Vagina (tissue), 2 donors: ENCODE results near the gene HHLA2. TPM values are rescaled to one million over a fixed set of nuclear protein-coding genes. Genes with fewer than 3 reads are reported as not detected.

ENCODE experiments used
- DNase-seq, 2 donors: peaks; one replicate each; pipeline ENCODE4 v3.0.0-alpha.2; 2017; ENCODE audit errors: extremely low spot score in 2 of 2
- H3K27ac ChIP-seq: fragments of 200-600 bp; sonication (generic); one replicate; pipeline ENCODE4 v1.5.1; 2019
- H3K27me3 ChIP-seq: fragments of 200-600 bp; sonication (generic); one replicate; pipeline ENCODE4 v1.5.1; 2019
- H3K36me3 ChIP-seq, 2 donors: fragments of 200-600 bp; sonication (generic); one replicate each; pipeline ENCODE4 v1.5.1; 2017 to 2019
- H3K4me1 ChIP-seq: fragments of 200-600 bp; sonication (generic); one replicate; pipeline ENCODE4 v1.5.1; 2019
- H3K4me3 ChIP-seq, 2 donors: fragments of 200-600 bp; sonication (generic); 1 replicate in 1 of 2; 2 replicates in 1 of 2; pipeline ENCODE4 v1.5.1; 2016 to 2019
- H3K9me3 ChIP-seq: fragments of 200-600 bp; sonication (generic); one replicate; pipeline ENCODE4 v1.5.1; 2019
- POLR2A ChIP-seq, 2 donors: fragments of 450-650 bp; IDR thresholded peaks; one replicate each; pipeline ENCODE4 v1.6.1; 2017; ENCODE audit warnings: antibody characterized with exemption in 2 of 2, mild to moderate bottlenecking in 2 of 2, moderate library complexity in 2 of 2
- POLR2AphosphoS5 ChIP-seq, 2 donors: sonication (generic); formaldehyde crosslinking; IDR thresholded peaks; one replicate each; pipeline ENCODE4 v1.9.0; 2017; ENCODE audit warnings: antibody characterized with exemption in 2 of 2, mild to moderate bottlenecking in 2 of 2, low read depth in 1 of 2; ENCODE audit not compliant: insufficient read depth in 1 of 2
- intact Hi-C: fragments of 100-400 bp; cut with DNase I; formaldehyde crosslinking; loops from one replicate; pipeline ENCODE4 v1.15.1; 2023
- total RNA-seq: library from RNA; depleted of rRNA; stranded (reverse); fragments of >200 nt; gene quantifications from one replicate; pipeline ENCODE4 v1.2.3, GENCODE V29; 2016
- TF ChIP-seq, protein P1 (sequence below), 3 experiments: fragments of 450-650 bp in 2 of 3; fragments of 200-600 bp in 1 of 3; sonication (generic) in 1 of 3; IDR thresholded peaks; one replicate each; pipeline ENCODE4 v1.5.1; 2017 to 2019; ENCODE audit warnings: antibody characterized with exemption in 3 of 3, mild to moderate bottlenecking in 2 of 3, moderate library complexity in 2 of 3

HHLA2 gene
- total RNA-seq, 1 donor from 2014 or later, result not detected

GRCh38 chr3:108331792-108332191 lies 35.4 kb downstream of the HHLA2 start:
- Histone ChIP-seq H3K4me1 (no peaks in the 10 kb centered on the region), H3K27ac (no peak overlapping the region), H3K4me3 (no peak overlapping the region), H3K9me3 (no peaks in the 10 kb centered on the region), H3K27me3 (no peaks in the 10 kb centered on the region), H3K36me3 (no peaks in the 10 kb centered on the region)
- intact Hi-C loops, result no loop called here
- DNase-seq, result no peak
- TF ChIP-seq POLR2AphosphoS5 (IDR thresholded peaks at IDR 0.05; ENCODE audit: insufficient read depth in 1 of 2, low read depth in 1 of 2) (no peak), POLR2A (IDR thresholded peaks at IDR 0.05) (no peak)
- TF ChIP-seq, protein P1, sequence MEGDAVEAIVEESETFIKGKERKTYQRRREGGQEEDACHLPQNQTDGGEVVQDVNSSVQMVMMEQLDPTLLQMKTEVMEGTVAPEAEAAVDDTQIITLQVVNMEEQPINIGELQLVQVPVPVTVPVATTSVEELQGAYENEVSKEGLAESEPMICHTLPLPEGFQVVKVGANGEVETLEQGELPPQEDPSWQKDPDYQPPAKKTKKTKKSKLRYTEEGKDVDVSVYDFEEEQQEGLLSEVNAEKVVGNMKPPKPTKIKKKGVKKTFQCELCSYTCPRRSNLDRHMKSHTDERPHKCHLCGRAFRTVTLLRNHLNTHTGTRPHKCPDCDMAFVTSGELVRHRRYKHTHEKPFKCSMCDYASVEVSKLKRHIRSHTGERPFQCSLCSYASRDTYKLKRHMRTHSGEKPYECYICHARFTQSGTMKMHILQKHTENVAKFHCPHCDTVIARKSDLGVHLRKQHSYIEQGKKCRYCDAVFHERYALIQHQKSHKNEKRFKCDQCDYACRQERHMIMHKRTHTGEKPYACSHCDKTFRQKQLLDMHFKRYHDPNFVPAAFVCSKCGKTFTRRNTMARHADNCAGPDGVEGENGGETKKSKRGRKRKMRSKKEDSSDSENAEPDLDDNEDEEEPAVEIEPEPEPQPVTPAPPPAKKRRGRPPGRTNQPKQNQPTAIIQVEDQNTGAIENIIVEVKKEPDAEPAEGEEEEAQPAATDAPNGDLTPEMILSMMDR (IDR thresholded peaks at IDR 0.05), result no peak

DNA sequence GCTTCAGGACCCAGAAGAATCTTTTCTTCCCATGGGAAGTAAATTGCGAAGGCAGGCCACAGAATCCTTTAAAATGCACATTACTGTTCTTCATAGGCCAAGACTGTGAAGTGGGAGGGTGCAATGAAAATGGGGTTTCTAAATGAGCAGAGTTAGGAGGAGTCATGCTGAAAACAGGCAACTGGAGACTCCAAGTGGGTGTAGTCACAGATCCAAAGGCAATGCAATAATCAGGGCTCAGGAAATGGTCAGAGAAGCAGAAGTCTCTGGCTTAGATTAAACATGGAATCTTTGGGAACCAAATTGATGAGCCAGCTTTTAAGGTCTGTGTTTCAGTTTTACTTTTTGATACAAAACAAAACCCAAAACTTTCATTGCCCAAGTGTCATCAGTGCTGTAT lies 37.6 kb downstream of the HHLA2 start:
- H3K4me3 ChIP-seq, result no peak overlapping the region
- H3K9me3 ChIP-seq, result no peaks in the 10 kb centered on the region
- DNase-seq, result no peak
- intact Hi-C loops, result no loop called here
- no peaks in the 10 kb centered on the region for H3K4me1 ChIP-seq
- H3K27me3 ChIP-seq, result no peaks in the 10 kb centered on the region
- H3K27ac ChIP-seq, result no peak overlapping the region
- no peaks in the 10 kb centered on the region for H3K36me3 ChIP-seq
- TF ChIP-seq, protein P1 (IDR thresholded peaks at IDR 0.05), result no peak
- TF ChIP-seq POLR2A (IDR thresholded peaks at IDR 0.05) (no peak), POLR2AphosphoS5 (IDR thresholded peaks at IDR 0.05; ENCODE audit: insufficient read depth in 1 of 2, low read depth in 1 of 2) (no peak)

DNA sequence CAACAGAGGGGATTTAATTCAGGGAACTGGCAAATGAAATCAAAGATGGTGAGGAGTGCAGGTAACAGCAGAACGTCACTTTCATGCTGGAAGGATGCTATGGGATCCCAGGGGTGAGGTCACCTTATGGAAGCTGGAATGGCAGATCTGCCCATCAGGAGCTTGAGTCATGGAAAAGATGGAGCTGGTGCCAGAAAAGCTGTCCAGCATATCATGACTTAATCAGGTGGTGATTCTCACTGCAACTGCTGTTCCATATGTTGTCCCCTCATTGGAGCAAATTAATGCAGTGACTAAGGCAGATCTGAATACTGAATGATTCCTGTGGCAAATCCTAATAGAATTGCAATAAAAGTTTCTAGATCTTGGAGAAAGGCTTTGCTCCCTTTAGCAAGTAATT lies 38.4 kb downstream of the HHLA2 start:
- no peaks in the 10 kb centered on the region for H3K36me3 ChIP-seq
- no peak overlapping the region for H3K4me3 ChIP-seq
- intact Hi-C loops, result no loop called here
- TF ChIP-seq POLR2AphosphoS5 (IDR thresholded peaks at IDR 0.05; ENCODE audit: insufficient read depth in 1 of 2, low read depth in 1 of 2) (no peak), POLR2A (IDR thresholded peaks at IDR 0.05) (no peak)
- TF ChIP-seq, protein P1 (IDR thresholded peaks at IDR 0.05), result no peak
- no peaks in the 10 kb centered on the region for H3K9me3 ChIP-seq
- H3K27me3 ChIP-seq, result no peaks in the 10 kb centered on the region
- no peak overlapping the region for H3K27ac ChIP-seq
- no peaks in the 10 kb centered on the region for H3K4me1 ChIP-seq
- no peak for DNase-seq

DNA sequence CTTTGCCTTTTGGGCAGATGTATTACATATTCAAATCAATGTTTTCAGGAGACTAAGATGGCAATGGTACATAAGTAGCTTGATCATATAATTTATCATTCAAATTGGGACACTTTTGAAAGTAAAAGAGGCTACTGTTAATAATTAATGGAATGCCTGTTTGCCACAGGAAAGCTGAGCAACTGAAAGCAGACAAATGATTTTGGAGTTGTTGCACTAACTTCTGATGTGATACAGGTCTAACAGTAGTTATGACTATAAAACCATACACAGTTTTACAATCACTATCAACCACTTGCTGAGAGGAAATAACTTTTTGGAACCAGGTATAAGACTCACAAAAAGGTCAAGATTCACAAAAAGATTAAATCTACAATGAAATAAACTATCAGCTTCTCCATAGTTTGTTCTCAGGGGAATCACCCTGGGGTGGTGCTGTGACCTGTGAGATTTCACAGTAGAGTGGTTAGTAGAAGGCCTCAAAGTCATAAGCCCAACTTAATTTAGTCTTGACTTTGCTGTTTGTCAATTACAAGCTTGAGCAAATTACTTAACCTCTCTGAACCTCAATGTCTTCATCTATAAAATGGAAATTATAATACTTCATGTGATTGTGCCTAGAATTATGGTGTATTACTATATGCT lies 42.7 kb downstream of the HHLA2 start:
- no peaks in the 10 kb centered on the region for H3K36me3 ChIP-seq
- TF ChIP-seq, protein P1 (IDR thresholded peaks at IDR 0.05), result no peak
- TF ChIP-seq POLR2A (IDR thresholded peaks at IDR 0.05), result no peak
- TF ChIP-seq POLR2AphosphoS5 (IDR thresholded peaks at IDR 0.05; ENCODE audit: insufficient read depth in 1 of 2, low read depth in 1 of 2), result no peak
- intact Hi-C loops, result no loop called here

DNA sequence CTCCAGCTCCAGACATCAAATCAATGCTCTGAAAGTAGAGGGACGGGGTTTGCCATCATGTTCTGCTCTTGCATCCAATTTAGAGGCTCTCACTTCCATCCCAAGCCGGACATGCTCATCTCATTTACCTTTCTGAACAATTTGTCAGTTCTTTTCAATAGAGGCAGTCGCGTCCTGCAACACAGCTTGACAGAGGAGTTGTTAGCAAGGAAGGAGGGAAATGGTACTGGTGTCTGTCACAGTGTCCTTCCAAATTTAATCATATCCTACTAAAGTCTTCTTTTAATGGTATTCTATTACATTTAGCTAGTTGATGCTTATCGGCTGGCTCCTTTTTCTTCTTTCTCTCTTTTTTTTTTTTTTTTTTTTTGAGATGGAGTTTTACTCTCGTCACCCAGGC lies 45.6 kb downstream of the HHLA2 start:
- Histone ChIP-seq H3K27ac (no peak overlapping the region), H3K36me3 (no peaks in the 10 kb centered on the region), H3K27me3 (no peaks in the 10 kb centered on the region), H3K4me3 (no peak overlapping the region), H3K9me3 (no peaks in the 10 kb centered on the region), H3K4me1 (no peaks in the 10 kb centered on the region)
- intact Hi-C loops, result loop anchor here (5.0 kb wide), 1 partner anchor 940 kb away; no protein-coding TSS in a partner anchor
- TF ChIP-seq, protein P1 (IDR thresholded peaks at IDR 0.05), result no peak
- TF ChIP-seq POLR2A (IDR thresholded peaks at IDR 0.05) (no peak), POLR2AphosphoS5 (IDR thresholded peaks at IDR 0.05; ENCODE audit: insufficient read depth in 1 of 2, low read depth in 1 of 2) (no peak)
- no peak for DNase-seq

More for the DNA sequence above, 42.7 kb downstream of the HHLA2 start:
- no peaks in the 10 kb centered on the region for H3K4me1 ChIP-seq
- no peaks in the 10 kb centered on the region for H3K27me3 ChIP-seq
- no peak for DNase-seq
- no peaks in the 10 kb centered on the region for H3K9me3 ChIP-seq
- no peak overlapping the region for H3K4me3 ChIP-seq
- no peak overlapping the region for H3K27ac ChIP-seq
